ENCODE data around the gene NR1D1.

The NR1D1 gene

DNA sequence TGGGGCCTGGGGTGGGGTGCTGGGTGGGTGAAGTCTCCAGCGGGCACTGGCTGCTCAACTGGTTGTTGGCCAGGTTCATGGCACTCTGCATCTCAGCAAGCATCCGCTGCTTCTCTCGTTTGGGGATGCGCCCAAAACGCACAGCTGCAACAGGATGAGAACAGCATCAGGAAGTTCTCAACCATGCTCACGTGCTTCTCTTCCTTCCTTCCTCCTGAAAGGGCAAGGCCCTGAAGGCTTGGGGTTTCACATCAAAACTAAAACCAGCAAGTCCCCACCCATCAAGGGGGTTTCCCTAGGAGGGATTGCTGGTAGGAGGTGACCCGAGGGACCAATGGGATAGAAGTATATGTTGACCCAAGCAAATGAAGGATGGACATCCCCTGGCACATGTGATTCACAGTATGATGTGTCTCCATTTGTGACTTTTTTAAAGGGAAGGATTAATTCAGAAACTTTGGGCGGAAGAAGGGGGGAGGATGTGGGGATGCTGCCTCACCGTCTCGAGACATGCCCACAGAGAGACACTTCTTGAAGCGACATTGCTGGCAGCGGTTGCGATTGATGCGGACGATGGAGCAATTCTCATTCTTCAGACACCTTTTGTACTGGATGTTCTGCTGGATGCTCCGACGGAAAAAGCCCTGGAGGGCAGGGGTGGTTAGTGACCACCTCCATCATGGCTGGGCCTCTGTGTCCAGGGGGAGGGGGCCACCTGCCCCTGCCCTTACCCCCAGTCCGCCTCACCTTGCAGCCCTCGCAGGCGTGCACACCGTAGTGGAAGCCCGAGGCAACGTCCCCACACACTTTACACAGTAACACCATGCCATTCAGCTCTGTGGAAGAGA lies 4.2 kb downstream of the NR1D1 start:
- Histone ChIP-seq H2AFZ (ENCODE audit: low read length) (no peak overlapping the region), H3K9me2 (replicated peaks; ENCODE audit: low read depth, low read length) (no peaks in the 10 kb centered on the region), H3K4me2 (ENCODE audit: low read depth, low read length, poor library complexity, severe bottlenecking) (peak overlapping the region; percentile 96), H3K27me3 (ENCODE audit: insufficient read depth, low read length, poor library complexity, severe bottlenecking) (no peaks in the 10 kb centered on the region), H3F3A (ENCODE audit: low read depth) (no peaks in the 10 kb centered on the region), H3K9ac (ENCODE audit: low read depth, low read length, poor library complexity, severe bottlenecking) (peak overlapping the region; percentile 34), H3K36me3 (ENCODE audit: insufficient read depth, low read length) (no peaks in the 10 kb centered on the region; the same call in 1 of the 2 replicates), H3K9me3 (ENCODE audit: insufficient read depth, low read depth, low read length) (no peaks in the 10 kb centered on the region), H3K79me2 (ENCODE audit: insufficient read depth, low read length) (peaks cover 11% of the 10 kb centered on the region; the same call in 1 of the 2 replicates), H3K4me3 (ENCODE audit: low read length, poor library complexity, severe bottlenecking) (peak overlapping the region; percentile 31), H3K4me1 (ENCODE audit: insufficient read depth, low read length, poor library complexity, severe bottlenecking) (peaks cover 53% of the 10 kb centered on the region), H4K20me1 (ENCODE audit: insufficient read depth, low read length, poor library complexity, severe bottlenecking) (peaks cover 7% of the 10 kb centered on the region)
- TF ChIP-seq CTCF (conservative IDR thresholded peaks at IDR 0.05; ENCODE audit: low read length) (no peak), EZH2phosphoT487 (IDR thresholded peaks at IDR 0.05; ENCODE audit: borderline replicate concordance) (no peak)

- no peak overlapping the region for H3K9ac ChIP-seq (ENCODE audit: low read depth, low read length, poor library complexity, severe bottlenecking)
- H3F3A ChIP-seq (ENCODE audit: low read depth) = no peaks in the 10 kb centered on the region
- H3K4me1 ChIP-seq (ENCODE audit: insufficient read depth, low read length, poor library complexity, severe bottlenecking) = peaks cover 48% of the 10 kb centered on the region
- no peaks in the 10 kb centered on the region for H3K9me3 ChIP-seq (ENCODE audit: insufficient read depth, low read depth, low read length)
- H3K36me3 ChIP-seq (ENCODE audit: insufficient read depth, low read length) = no peaks in the 10 kb centered on the region; the same call in 1 of the 2 replicates
- H3K4me2 ChIP-seq (ENCODE audit: low read depth, low read length, poor library complexity, severe bottlenecking) = peak overlapping the region; percentile 96
- H3K9me2 ChIP-seq (replicated peaks; ENCODE audit: low read depth, low read length) = no peaks in the 10 kb centered on the region
- H3K4me3 ChIP-seq (ENCODE audit: low read length, poor library complexity, severe bottlenecking) = peak overlapping the region; percentile 31
- H3K79me2 ChIP-seq (ENCODE audit: insufficient read depth, low read length) = peaks cover 11% of the 10 kb centered on the region; the same call in 1 of the 2 replicates
- TF ChIP-seq EZH2phosphoT487 (IDR thresholded peaks at IDR 0.05; ENCODE audit: borderline replicate concordance) (no peak), CTCF (conservative IDR thresholded peaks at IDR 0.05; ENCODE audit: low read length) (no peak)
- H2AFZ ChIP-seq (ENCODE audit: low read length) = no peak overlapping the region
- H4K20me1 ChIP-seq (ENCODE audit: insufficient read depth, low read length, poor library complexity, severe bottlenecking) = peaks cover 7% of the 10 kb centered on the region
- no peaks in the 10 kb centered on the region for H3K27me3 ChIP-seq (ENCODE audit: insufficient read depth, low read length, poor library complexity, severe bottlenecking)
These were observed 4.9 kb downstream of the NR1D1 start for GRCh38 chr17:40095351-40095943.

DNA sequence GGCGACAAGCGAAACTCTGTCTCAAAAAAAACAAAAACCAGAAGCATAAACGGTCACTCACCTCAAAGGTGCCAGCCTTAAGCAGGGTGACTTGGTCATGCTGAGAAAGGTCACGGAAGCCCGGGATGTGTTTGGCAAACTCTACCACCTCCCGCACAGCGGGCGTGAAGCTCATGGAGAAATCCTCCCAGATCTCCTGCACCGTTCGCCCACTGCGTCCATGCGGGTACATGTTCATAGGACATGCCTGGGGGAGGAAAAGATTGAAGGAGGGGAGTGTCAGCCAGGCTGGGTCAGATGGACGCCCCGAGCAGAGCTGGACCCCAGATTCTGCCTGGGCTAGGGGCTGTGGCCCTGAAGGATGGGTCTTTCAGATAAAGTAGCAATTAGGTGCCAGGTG lies 5.5 kb downstream of the NR1D1 start:
- Histone ChIP-seq H3F3A (ENCODE audit: low read depth) (no peaks in the 10 kb centered on the region), H3K9me3 (ENCODE audit: insufficient read depth, low read depth, low read length) (no peaks in the 10 kb centered on the region), H3K4me2 (ENCODE audit: low read depth, low read length, poor library complexity, severe bottlenecking) (no peak overlapping the region), H3K9me2 (replicated peaks; ENCODE audit: low read depth, low read length) (no peaks in the 10 kb centered on the region), H3K4me1 (ENCODE audit: insufficient read depth, low read length, poor library complexity, severe bottlenecking) (peaks cover 46% of the 10 kb centered on the region), H3K27me3 (ENCODE audit: insufficient read depth, low read length, poor library complexity, severe bottlenecking) (no peaks in the 10 kb centered on the region), H4K20me1 (ENCODE audit: insufficient read depth, low read length, poor library complexity, severe bottlenecking) (peaks cover 5% of the 10 kb centered on the region), H2AFZ (ENCODE audit: low read length) (no peak overlapping the region), H3K36me3 (ENCODE audit: insufficient read depth, low read length) (no peaks in the 10 kb centered on the region; the same call in 1 of the 2 replicates), H3K9ac (ENCODE audit: low read depth, low read length, poor library complexity, severe bottlenecking) (no peak overlapping the region), H3K4me3 (ENCODE audit: low read length, poor library complexity, severe bottlenecking) (no peak overlapping the region), H3K79me2 (ENCODE audit: insufficient read depth, low read length) (peaks cover 6% of the 10 kb centered on the region; the same call in 1 of the 2 replicates)
- TF ChIP-seq CTCF (conservative IDR thresholded peaks at IDR 0.05; ENCODE audit: low read length) (no peak), EZH2phosphoT487 (IDR thresholded peaks at IDR 0.05; ENCODE audit: borderline replicate concordance) (no peak)
